ENCODE measurements around the gene SHISA5. TPM values are rescaled to one million over a fixed set of nuclear protein-coding genes. Genes with fewer than 3 reads are reported as not detected.
A peak's percentile ranks its signal among the peaks of the same experiment; 100 is the strongest.

Gene SHISA5
- total and polyA plus RNA-seq, 4 experiments from 2014 or later = 218 to 470 (median 326) TPM

GRCh38 chr3:48467473-48468267, 36.3 kb downstream of the SHISA5 start:
- intact Hi-C loops (cut with micrococcal nuclease) = loop anchor here (1.0 to 2.0 kb wide), 2 partner anchors 38 to 89 kb away; partner anchors contain the start of gene PFKFB4
- peak overlapping the region; percentile 87 to 94 (median 90) for H3K4me3 Mint-ChIP-seq
- H3K4me1 ChIP-seq (ENCODE audit: insufficient read depth, low read length) = peaks cover 73% of the 10 kb centered on the region
- H3K9me3 ChIP-seq (ENCODE audit: control insufficient read depth in 1 of 2, low read length in 2 of 2) = no peaks in the 10 kb centered on the region
- no peaks in the 10 kb centered on the region for H3K9me3 Mint-ChIP-seq
- H3K36me3 Mint-ChIP-seq = peaks cover 17 to 37% of the 10 kb centered on the region in 2 donors
- H3K27ac Mint-ChIP-seq = peak overlapping the region; percentile 67 to 98 (median 96)
- peak overlapping the region; percentile 19 to 69 for H3K4me3 ChIP-seq (ENCODE audit: low read length in 2 of 2)
- CTCF ChIA-PET (ENCODE audit: partially characterized antibody) = interaction anchor here (0.8 to 4.9 kb wide), 8 partner anchors 18 to 81 kb away, joined by 3 to 34 read pairs (median 4); partner anchors contain the start of genes CCDC51 and TMA7
- H3K4me1 Mint-ChIP-seq = peaks cover 26 to 60% (median 48%) of the 10 kb centered on the region in 4 donors
- peaks cover 20% of the 10 kb centered on the region for H3K36me3 ChIP-seq (ENCODE audit: insufficient read depth, low read length)
- no peaks in the 10 kb centered on the region for H3K27me3 Mint-ChIP-seq
- no peak for DNase-seq
- no peaks in the 10 kb centered on the region for H3K27me3 ChIP-seq (ENCODE audit: insufficient read depth, low read length)
- POLR2A ChIA-PET (ENCODE audit: partially characterized antibody) = interaction anchor here (0.9 to 6.4 kb wide), 11 partner anchors 9 to 89 kb away, joined by 3 to 60 read pairs (median 14); partner anchors contain the start of genes ATRIP, CCDC51, PFKFB4 and SHISA5
- H3K27ac ChIP-seq (ENCODE audit: low read depth, low read length) = peak overlapping the region; percentile 86

- peaks cover 69% of the 10 kb centered on the region for H3K4me1 ChIP-seq (ENCODE audit: insufficient read depth, low read length)
- peak overlapping the region; percentile 86 for H3K27ac ChIP-seq (ENCODE audit: low read depth, low read length)
- H3K27me3 Mint-ChIP-seq = no peaks in the 10 kb centered on the region
- POLR2A ChIA-PET (ENCODE audit: partially characterized antibody) = interaction anchor here (0.8 to 6.4 kb wide), 17 partner anchors 10 to 91 kb away, joined by 3 to 60 read pairs (median 4); partner anchors contain the start of genes ATRIP, CCDC51, PFKFB4 and SHISA5
- peak overlapping the region; percentile 69 to 94 for H3K4me3 ChIP-seq (ENCODE audit: low read length in 2 of 2)
- H3K36me3 ChIP-seq (ENCODE audit: insufficient read depth, low read length) = peaks cover 20% of the 10 kb centered on the region
- no peaks in the 10 kb centered on the region for H3K27me3 ChIP-seq (ENCODE audit: insufficient read depth, low read length)
- H3K9me3 Mint-ChIP-seq = no peaks in the 10 kb centered on the region
- CTCF ChIA-PET (ENCODE audit: partially characterized antibody) = interaction anchor here (0.8 to 4.9 kb wide), 12 partner anchors 11 to 82 kb away, joined by 3 to 34 read pairs (median 4); partner anchors contain the start of genes CCDC51, SHISA5 and TMA7
- DNase-seq = no peak
- H3K4me1 Mint-ChIP-seq = peaks cover 26 to 56% (median 47%) of the 10 kb centered on the region in 4 donors
- peak overlapping the region; percentile 87 to 94 (median 90) for H3K4me3 Mint-ChIP-seq
- no peaks in the 10 kb centered on the region for H3K9me3 ChIP-seq (ENCODE audit: control insufficient read depth in 1 of 2, low read length in 2 of 2)
- peak overlapping the region; percentile 92 to 98 (median 96) for H3K27ac Mint-ChIP-seq
- peaks cover 17 to 37% of the 10 kb centered on the region in 2 donors for H3K36me3 Mint-ChIP-seq
- intact Hi-C loops (cut with micrococcal nuclease) = loop anchor here (1.0 to 2.0 kb wide), 2 partner anchors 38 to 90 kb away; partner anchors contain the start of gene PFKFB4
Measured at GRCh38 chr3:48467110-48467454, 36.9 kb downstream of the SHISA5 start.

- Mint-ChIP-seq H3K4me1 (peaks cover 26 to 56% (median 47%) of the 10 kb centered on the region in 4 donors), H3K4me3 (peak overlapping the region; percentile 87 to 94 (median 90)), H3K9me3 (no peaks in the 10 kb centered on the region), H3K27ac (peak overlapping the region; percentile 92 to 98 (median 96)), H3K27me3 (no peaks in the 10 kb centered on the region), H3K36me3 (peaks cover 17 to 37% of the 10 kb centered on the region in 2 donors)
- H3K4me1 ChIP-seq (ENCODE audit: insufficient read depth, low read length) = peaks cover 63% of the 10 kb centered on the region
- DNase-seq = peak in 4 of 5 donors; percentile 23 to 61 (median 24)
- peak overlapping the region; percentile 86 for H3K27ac ChIP-seq (ENCODE audit: low read depth, low read length)
- intact Hi-C loops (cut with micrococcal nuclease) = loop anchor here (1.0 to 2.0 kb wide), 5 partner anchors 13 to 90 kb away; partner anchors contain the start of gene PFKFB4
- H3K36me3 ChIP-seq (ENCODE audit: insufficient read depth, low read length) = peaks cover 20% of the 10 kb centered on the region
- H3K4me3 ChIP-seq (ENCODE audit: low read length in 2 of 2) = peak overlapping the region; percentile 69 to 94
- POLR2A ChIA-PET (ENCODE audit: partially characterized antibody) = interaction anchor here (0.6 to 6.4 kb wide), 21 partner anchors 9 to 92 kb away, joined by 3 to 60 read pairs (median 3); partner anchors contain the start of genes ATRIP, CCDC51, PFKFB4 and SHISA5
- H3K9me3 ChIP-seq (ENCODE audit: control insufficient read depth in 1 of 2, low read length in 2 of 2) = no peaks in the 10 kb centered on the region
- CTCF ChIA-PET (ENCODE audit: partially characterized antibody) = interaction anchor here (0.8 to 4.9 kb wide), 15 partner anchors 11 to 83 kb away, joined by 3 to 34 read pairs (median 4); partner anchors contain the start of genes CCDC51, SHISA5 and TMA7
- H3K27me3 ChIP-seq (ENCODE audit: insufficient read depth, low read length) = no peaks in the 10 kb centered on the region
Measured at GRCh38 chr3:48466386-48467109, 37.4 kb downstream of the SHISA5 start.

- Mint-ChIP-seq H3K27me3 (no peaks in the 10 kb centered on the region), H3K36me3 (peaks cover 22 to 44% of the 10 kb centered on the region in 2 donors)
- H3K9me3 ChIP-seq (ENCODE audit: control insufficient read depth in 1 of 2, low read length in 2 of 2) = no peaks in the 10 kb centered on the region
Measured at GRCh38 chr3:48465531-48466378, 38.2 kb downstream of the SHISA5 start.

GRCh38 chr3:48465237-48465530, 38.8 kb downstream of the SHISA5 start:
- H3K4me1 Mint-ChIP-seq = peaks cover 31 to 59% (median 48%) of the 10 kb centered on the region in 4 donors
- peak overlapping the region; percentile 31 to 94 (median 90) for H3K4me3 Mint-ChIP-seq
- POLR2A ChIA-PET (ENCODE audit: partially characterized antibody) = interaction anchor here (0.6 to 6.4 kb wide), 8 partner anchors 8 to 97 kb away, joined by 3 to 60 read pairs (median 15); partner anchors contain the start of genes ATRIP, CCDC51, SHISA5 and TMA7

More at GRCh38 chr3:48465531-48466378, 38.2 kb downstream of the SHISA5 start:
- CTCF ChIA-PET (ENCODE audit: partially characterized antibody) = interaction anchor here (0.9 to 4.9 kb wide), 11 partner anchors 11 to 65 kb away, joined by 3 to 34 read pairs (median 5); partner anchors contain the start of gene SHISA5
- H3K9me3 Mint-ChIP-seq = no peaks in the 10 kb centered on the region
- H3K4me3 Mint-ChIP-seq = peak overlapping the region; percentile 87 to 94 (median 90)
- peaks cover 20% of the 10 kb centered on the region for H3K36me3 ChIP-seq (ENCODE audit: insufficient read depth, low read length)
- POLR2A ChIA-PET (ENCODE audit: partially characterized antibody) = interaction anchor here (0.6 to 6.4 kb wide), 19 partner anchors 7 to 96 kb away, joined by 3 to 60 read pairs (median 5); partner anchors contain the start of genes ATRIP, CCDC51, SHISA5 and TMA7
- intact Hi-C loops (cut with micrococcal nuclease) = loop anchor here (1.0 to 2.0 kb wide), 4 partner anchors 14 to 91 kb away; partner anchors contain the start of gene PFKFB4
- peaks cover 55% of the 10 kb centered on the region for H3K4me1 ChIP-seq (ENCODE audit: insufficient read depth, low read length)
- peak; percentile 78 to 83 (median 79) for DNase-seq
- no peaks in the 10 kb centered on the region for H3K27me3 ChIP-seq (ENCODE audit: insufficient read depth, low read length)
- H3K4me1 Mint-ChIP-seq = peaks cover 30 to 58% (median 49%) of the 10 kb centered on the region in 4 donors
- peak overlapping the region; percentile 92 to 98 (median 96) for H3K27ac Mint-ChIP-seq
- peak overlapping the region; percentile 86 for H3K27ac ChIP-seq (ENCODE audit: low read depth, low read length)
- H3K4me3 ChIP-seq (ENCODE audit: low read length in 2 of 2) = peak overlapping the region; percentile 69 to 94

More at GRCh38 chr3:48465237-48465530, 38.8 kb downstream of the SHISA5 start:
- peak overlapping the region; percentile 92 to 98 (median 96) for H3K27ac Mint-ChIP-seq
- H3K9me3 ChIP-seq (ENCODE audit: control insufficient read depth in 1 of 2, low read length in 2 of 2) = no peaks in the 10 kb centered on the region
- intact Hi-C loops (cut with micrococcal nuclease) = no loop called here
- H3K36me3 Mint-ChIP-seq = peaks cover 27 to 48% of the 10 kb centered on the region in 2 donors
- H3K36me3 ChIP-seq (ENCODE audit: insufficient read depth, low read length) = peaks cover 23% of the 10 kb centered on the region
- peaks cover 50% of the 10 kb centered on the region for H3K4me1 ChIP-seq (ENCODE audit: insufficient read depth, low read length)
- no peaks in the 10 kb centered on the region for H3K27me3 Mint-ChIP-seq
- no peaks in the 10 kb centered on the region for H3K9me3 Mint-ChIP-seq
- CTCF ChIA-PET (ENCODE audit: partially characterized antibody) = interaction anchor here (1.2 to 4.9 kb wide), 4 partner anchors 12 to 93 kb away, joined by 3 to 34 read pairs (median 6); no protein-coding TSS in a partner anchor
- no peaks in the 10 kb centered on the region for H3K27me3 ChIP-seq (ENCODE audit: insufficient read depth, low read length)
- peak overlapping the region; percentile 86 for H3K27ac ChIP-seq (ENCODE audit: low read depth, low read length)
- H3K4me3 ChIP-seq (ENCODE audit: low read length in 2 of 2) = no peak overlapping the region
- DNase-seq = no peak

Measured in CD4-positive, alpha-beta memory T cell (primary cell).